AG20443 (cell line): ENCODE data around the gene ZNF579.

Source experiments
- DNase-seq: peaks from one replicate; pipeline ENCODE4 v3.0.0; 2012; ENCODE audit warnings: low spot score, mixed read lengths

ZNF579 gene

GRCh38 chr19:55567708-55568328 lies 12.8 kb downstream of the ZNF579 start:
- no peak for DNase-seq

GRCh38 chr19:55566823-55567222 lies 13.8 kb downstream of the ZNF579 start:
- DNase-seq = no peak

GRCh38 chr19:55563261-55563690 lies 17.4 kb downstream of the ZNF579 start:
- DNase-seq = peak; percentile 73

GRCh38 chr19:55559684-55560083 lies 21.0 kb downstream of the ZNF579 start:
- no peak for DNase-seq

- no peak for DNase-seq
Observed at GRCh38 chr19:55554741-55555152, 25.9 kb downstream of the ZNF579 start.

GRCh38 chr19:55554302-55554701 lies 26.3 kb downstream of the ZNF579 start:
- DNase-seq = no peak

- peak; percentile 11 for DNase-seq
Observed at GRCh38 chr19:55553217-55554182, 27.1 kb downstream of the ZNF579 start.

GRCh38 chr19:55552620-55553019 lies 28.0 kb downstream of the ZNF579 start:
- DNase-seq = peak; percentile 66

GRCh38 chr19:55552206-55552605 lies 28.4 kb downstream of the ZNF579 start:
- no peak for DNase-seq

GRCh38 chr19:55550321-55550650 lies 30.4 kb downstream of the ZNF579 start:
- no peak for DNase-seq

- peak; percentile 83 for DNase-seq
Observed at GRCh38 chr19:55549500-55550320, 30.9 kb downstream of the ZNF579 start.

- peak; percentile 75 for DNase-seq
Observed at GRCh38 chr19:55546822-55547614, 33.6 kb downstream of the ZNF579 start.

- no peak for DNase-seq
Observed at GRCh38 chr19:55546011-55546410, 34.6 kb downstream of the ZNF579 start.

GRCh38 chr19:55545443-55545842 lies 35.2 kb downstream of the ZNF579 start, which contains the start of gene SBK3:
Gene SBK3, minus strand, starts transcription at chr19:55545543. Its CDS starts 0 bp downstream, at chr19:55545543.
- no peak for DNase-seq

GRCh38 chr19:55544776-55545439 lies 35.7 kb downstream of the ZNF579 start:
- no peak for DNase-seq

- no peak for DNase-seq
Observed at GRCh38 chr19:55544014-55544413, 36.6 kb downstream of the ZNF579 start.

- DNase-seq = no peak
Observed at GRCh38 chr19:55543567-55543966, 37.1 kb downstream of the ZNF579 start.

- DNase-seq = no peak
Observed at GRCh38 chr19:55542292-55542855, 38.3 kb downstream of the ZNF579 start.

GRCh38 chr19:55541091-55541490 lies 39.6 kb downstream of the ZNF579 start:
- peak; percentile 7 for DNase-seq

- peak; percentile 8 for DNase-seq
Observed at GRCh38 chr19:55540619-55541018, 40.0 kb downstream of the ZNF579 start.
